Tongue (tissue), 2 donors: Measurements from ENCODE around the gene IGFALS. TPM values are rescaled to one million over a fixed set of nuclear protein-coding genes. Genes with fewer than 3 reads are reported as not detected.

ENCODE experiments used
- DNase-seq: peaks from one replicate; pipeline ENCODE4 v3.0.0-alpha.2; 2015
- total RNA-seq: library from RNA; depleted of rRNA; stranded (reverse); fragments of >200 nt; gene quantifications from one replicate; pipeline ENCODE4 v1.2.3, GENCODE V29; 2014

IGFALS gene
- total RNA-seq, 1 donor from 2014 or later = 0.31 TPM

GRCh38 chr16:1743376-1744337, 49.8 kb downstream of the IGFALS start:
- DNase-seq = no peak

DNA sequence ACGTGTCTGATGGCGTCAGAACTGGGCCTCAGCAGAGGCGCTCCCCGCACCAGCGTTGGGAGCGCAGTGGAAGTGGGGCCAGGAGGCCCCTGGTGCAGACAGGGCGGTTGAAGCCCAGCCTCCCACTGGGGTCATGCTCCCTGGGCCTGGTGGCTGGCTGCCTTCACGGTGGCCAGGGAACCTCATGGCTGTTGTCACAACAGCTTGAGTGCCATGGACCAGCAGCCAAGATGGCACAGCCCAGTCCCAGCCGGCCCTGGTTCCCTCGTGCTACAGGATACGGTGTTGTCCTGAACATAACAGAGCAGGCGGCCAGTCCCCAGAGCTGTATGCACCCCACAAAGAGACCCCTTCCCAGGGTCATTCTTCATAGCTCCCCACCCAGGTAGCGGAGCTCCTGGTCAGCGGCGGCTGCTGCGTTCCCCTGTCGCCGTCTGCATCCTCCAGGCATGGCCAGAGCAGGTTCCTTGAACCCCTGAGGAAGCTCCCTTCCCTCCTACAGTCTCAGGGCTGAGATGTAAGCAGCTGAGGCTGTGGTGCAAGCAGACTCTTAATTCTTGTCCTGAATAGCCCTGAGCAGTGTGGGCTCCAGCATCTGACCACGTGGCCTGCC, 51.8 kb downstream of the IGFALS start:
- DNase-seq = no peak

DNA sequence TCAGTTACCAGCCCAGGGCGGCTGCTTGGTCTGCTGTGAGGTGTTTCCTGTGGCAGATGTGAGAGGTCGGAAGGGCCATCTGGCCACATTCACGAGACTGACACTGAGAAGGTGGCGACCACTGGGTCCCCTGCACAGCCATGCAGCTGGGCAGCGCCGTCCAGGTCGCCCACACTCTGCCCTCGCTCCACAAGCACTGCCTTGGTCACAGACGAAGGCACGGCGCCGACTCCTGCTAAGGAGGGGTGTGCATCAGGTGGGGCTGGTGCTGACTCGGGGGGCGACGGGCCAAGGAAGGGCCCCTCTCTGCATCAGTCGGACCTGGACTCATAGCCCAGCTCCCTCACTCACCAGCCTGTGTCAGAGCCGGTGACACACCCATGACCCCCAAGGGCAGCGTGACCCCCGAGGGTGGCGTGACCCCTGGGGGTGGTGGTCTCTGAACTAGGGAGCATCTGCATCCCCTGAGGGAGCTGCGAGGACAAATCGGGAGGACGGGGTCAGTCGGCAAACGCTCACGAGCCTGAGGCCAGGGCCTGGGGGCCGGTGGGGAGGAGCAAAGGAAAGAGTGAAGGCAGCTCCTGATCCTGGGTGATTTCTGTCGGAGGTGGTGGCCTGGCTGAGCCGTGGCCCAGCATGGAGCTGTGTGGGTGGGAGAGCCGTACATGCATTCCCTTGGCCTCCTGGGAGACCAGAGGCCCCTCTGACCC, 52.6 kb downstream of the IGFALS start:
- DNase-seq = no peak

Other genes starting within 250 kb of the IGFALS start
- 22.7 TPM for gene IFT140, start 181.6 kb downstream of the IGFALS start, total RNA-seq
- gene CRAMP1, start 181.3 kb downstream of the IGFALS start, total RNA-seq = 10.8 TPM
- gene JPT2, start 115.4 kb downstream of the IGFALS start, total RNA-seq = 40.4 TPM
- 45.0 TPM for gene MAPK8IP3, start 87.5 kb downstream of the IGFALS start, total RNA-seq
- gene NME3, start 22.2 kb downstream of the IGFALS start, total RNA-seq = 29.6 TPM
- gene EME2, start 20.9 kb downstream of the IGFALS start, total RNA-seq = 10.6 TPM
- gene MRPS34, start 20.6 kb downstream of the IGFALS start, total RNA-seq = 41.5 TPM
- gene SPSB3, start 11.1 kb downstream of the IGFALS start, total RNA-seq = 43.5 TPM
- 59.2 TPM for gene NUBP2, start 10.7 kb downstream of the IGFALS start, total RNA-seq
- 104 TPM for gene HAGH, start 33.1 kb upstream of the IGFALS start, total RNA-seq
- 45.4 TPM for gene FAHD1, start 33.5 kb upstream of the IGFALS start, total RNA-seq
- 0.62 TPM for gene MEIOB, start 78.5 kb upstream of the IGFALS start, total RNA-seq
- gene HS3ST6, start 124.7 kb upstream of the IGFALS start, total RNA-seq = 1.5 TPM
- 9.2 TPM for gene MSRB1, start 149.5 kb upstream of the IGFALS start, total RNA-seq
- 150 TPM for gene RPL3L, start 161.0 kb upstream of the IGFALS start, total RNA-seq
- gene NDUFB10, start 165.8 kb upstream of the IGFALS start, total RNA-seq = 155 TPM
- 1,524 TPM for gene RPS2, start 171.1 kb upstream of the IGFALS start, total RNA-seq
- not detected for gene RNF151, start 173.2 kb upstream of the IGFALS start, total RNA-seq
- gene TBL3, start 178.3 kb upstream of the IGFALS start, total RNA-seq = 21.7 TPM
- 2.5 TPM for gene NOXO1, start 187.8 kb upstream of the IGFALS start, total RNA-seq
- gene GFER, start 190.5 kb upstream of the IGFALS start, total RNA-seq = 10.2 TPM
- gene SYNGR3, start 196.3 kb upstream of the IGFALS start, total RNA-seq = 4.7 TPM
- gene ZNF598, start 216.1 kb upstream of the IGFALS start, total RNA-seq = 15.2 TPM
- gene NPW, start 226.1 kb upstream of the IGFALS start, total RNA-seq = 0.82 TPM
- gene NHERF2, start 233.2 kb upstream of the IGFALS start, total RNA-seq = 45.7 TPM